Mesodermal cell (in vitro differentiated cells): Measurements from ENCODE around the gene RGS9. TPM values are rescaled to one million over a fixed set of nuclear protein-coding genes. Genes with fewer than 3 reads are reported as not detected.
"Not testable (repeated sequence)": the region's sequence is repeated elsewhere in the genome, so short reads cannot be mapped to it uniquely, and the experiment has no call there.

Experiments used
- H3K27ac ChIP-seq: 2 replicates; pipeline ENCODE4 v1.7.0; 2013; ENCODE audit warnings: mild to moderate bottlenecking, low read depth, low read length, moderate library complexity; ENCODE audit not compliant: severe bottlenecking
- H3K36me3 ChIP-seq: 2 replicates; pipeline ENCODE4 v1.7.1; 2013; ENCODE audit warnings: mild to moderate bottlenecking, low read length, moderate library complexity; ENCODE audit not compliant: control insufficient read depth, insufficient read depth
- H3K4me1 ChIP-seq: one replicate; pipeline ENCODE4 v1.7.1; 2013; ENCODE audit warnings: mild to moderate bottlenecking, low read length; ENCODE audit not compliant: insufficient read depth, control insufficient read depth, poor library complexity, severe bottlenecking
- H3K4me3 ChIP-seq: 2 replicates; pipeline ENCODE4 v1.7.0; 2013; ENCODE audit warnings: low read length, control low read depth, mild to moderate bottlenecking; ENCODE audit not compliant: insufficient read depth, poor library complexity, severe bottlenecking; ENCODE audit errors: extremely low read depth
- H3K9me3 ChIP-seq: 2 replicates; pipeline ENCODE4 v1.7.1; 2013; ENCODE audit warnings: mild to moderate bottlenecking, low read length, moderate library complexity; ENCODE audit not compliant: control insufficient read depth
- WGBS, 2 experiments: methylation state at CpG; one replicate each; pipeline ENCODE4 v1.1.5; 2013; ENCODE audit warnings: missing lambda C conversion rate in 2 of 2; ENCODE audit not compliant: insufficient coverage in 2 of 2; 5-methylcytosine and 5-hydroxymethylcytosine counted together
- polyA plus RNA-seq, 2 experiments: library from polyadenylated mRNA; stranded (reverse); fragments of 50-300 nt; gene quantifications; one replicate each; pipeline ENCODE4 v1.2.3, GENCODE V29; 2013

Gene RGS9
- 11.4 TPM for polyA plus RNA-seq (2013, experiment 1 of 2)
- 13.4 TPM for polyA plus RNA-seq (2013, experiment 2 of 2)

DNA sequence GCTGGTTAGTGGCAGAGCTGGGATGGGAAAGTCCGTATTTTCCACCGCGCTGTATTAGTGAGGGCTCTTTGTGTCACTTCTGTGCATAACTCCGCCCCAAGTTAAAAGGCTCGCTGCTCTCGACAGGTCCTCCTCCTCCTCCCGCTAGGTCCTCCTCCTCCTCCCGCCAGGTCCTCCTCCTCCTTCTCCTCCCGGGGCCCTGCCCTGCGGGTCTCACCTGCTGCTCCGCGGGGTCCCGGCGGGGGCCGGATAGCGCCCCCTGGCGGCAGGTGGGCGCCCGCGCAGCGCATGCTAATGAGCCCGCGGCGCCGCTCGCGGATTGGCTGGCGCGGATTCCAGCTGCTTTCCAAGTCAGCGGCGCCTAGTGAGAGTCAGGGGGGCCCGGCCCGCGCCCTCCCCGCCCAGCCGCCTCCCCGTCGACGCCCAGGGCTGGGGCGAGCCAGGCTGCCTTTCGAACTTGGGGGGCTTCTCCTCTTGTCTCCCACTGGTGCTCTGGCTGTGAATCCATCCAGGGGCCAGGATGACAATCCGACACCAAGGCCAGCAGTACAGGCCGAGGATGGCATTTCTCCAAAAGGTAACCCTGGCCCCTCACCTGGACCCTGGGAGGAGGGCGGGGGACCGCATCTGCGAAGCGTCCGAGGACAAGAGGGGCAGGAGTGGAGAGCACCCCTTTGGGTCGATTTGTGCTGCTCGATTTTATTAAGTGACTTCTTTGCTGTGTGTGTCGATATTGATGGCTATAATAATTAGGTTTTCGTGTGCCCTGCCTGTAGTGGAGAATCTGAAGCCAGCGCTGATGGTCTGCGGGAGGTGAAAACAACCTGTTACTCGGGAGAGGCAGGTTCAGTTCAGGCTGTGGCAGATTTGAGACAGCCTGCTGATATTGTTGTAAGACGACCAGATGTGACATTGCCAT lies at the start of gene RGS9:
Gene RGS9 (plus strand): TSS at position 350 of the 919 bp plus-strand sequence. CDS start 171 bp downstream, at position 521.
- peak within 1 kb of the TSS; percentile 25 for H3K4me3 ChIP-seq
- H3K4me1 ChIP-seq = peaks cover 3% of the 10 kb centered on the region
- no peak within 1 kb of the TSS for H3K27ac ChIP-seq
- no peaks in the 10 kb centered on the region for H3K36me3 ChIP-seq
- 8 to 13% methylated on average over 39 to 49 of the region's 56 CpGs for WGBS, 2 experiments
- no peaks in the 10 kb centered on the region for H3K9me3 ChIP-seq

DNA sequence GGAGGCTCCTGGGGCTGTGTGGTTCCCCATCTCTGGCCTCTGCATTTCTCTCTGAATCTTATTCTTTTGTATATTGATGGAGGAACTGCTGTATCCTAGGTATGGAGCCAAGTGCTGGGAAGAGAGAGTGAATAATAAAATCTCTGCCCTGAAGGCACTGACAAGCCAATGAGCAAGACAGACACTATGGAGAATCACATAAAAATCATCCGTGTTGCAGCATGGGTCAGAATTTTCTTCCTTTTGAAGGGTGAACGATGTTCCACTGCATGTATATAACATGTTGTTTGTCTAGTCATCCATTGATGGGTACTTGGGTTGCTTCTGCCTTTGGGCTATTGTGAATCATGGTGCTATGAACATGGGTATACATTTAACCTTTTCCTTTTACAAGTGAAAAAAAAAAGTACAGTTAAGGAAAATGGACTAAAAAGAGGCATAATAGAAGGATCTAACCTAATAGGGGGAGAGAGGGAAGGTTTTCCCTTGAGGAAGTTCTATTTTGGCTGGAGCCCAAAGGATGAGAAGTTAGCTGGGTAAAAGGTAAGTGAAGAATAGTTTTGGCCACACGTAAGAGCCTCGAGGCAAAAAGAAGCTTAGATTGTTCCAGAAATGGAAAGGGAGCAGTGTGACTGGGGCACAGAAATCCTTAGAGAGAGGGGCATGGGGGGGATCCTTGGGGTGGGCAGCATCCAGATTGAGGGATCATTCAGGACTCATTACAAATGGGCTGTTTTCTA lies 48.4 kb upstream of the RGS9 start:
- H3K36me3 ChIP-seq = no peaks in the 10 kb centered on the region
- H3K4me3 ChIP-seq = no peak overlapping the region
- H3K9me3 ChIP-seq = no peaks in the 10 kb centered on the region
- peaks cover 3% of the 10 kb centered on the region for H3K4me1 ChIP-seq
- WGBS, 2 experiments = 86 to 87% methylated on average over 3 to 4 of the region's 4 CpGs
- H3K27ac ChIP-seq = no peak overlapping the region

GRCh38 chr17:65092262-65092661 lies 44.9 kb upstream of the RGS9 start:
- Histone ChIP-seq H3K9me3 (no peaks in the 10 kb centered on the region), H3K36me3 (no peaks in the 10 kb centered on the region), H3K4me1 (no peaks in the 10 kb centered on the region), H3K4me3 (no peak overlapping the region), H3K27ac (no peak overlapping the region)
- 80 to 83% methylated on average over 2 to 3 of the region's 3 CpGs for WGBS, 2 experiments

GRCh38 chr17:65092721-65093356 lies 44.3 kb upstream of the RGS9 start:
- H3K4me1 ChIP-seq, H3K36me3 ChIP-seq, H3K27ac ChIP-seq, H3K9me3 ChIP-seq, H3K4me3 ChIP-seq: not testable (repeated sequence)
- 88 to 90% methylated on average over 8 to 11 of the region's 15 CpGs for WGBS, 2 experiments

DNA sequence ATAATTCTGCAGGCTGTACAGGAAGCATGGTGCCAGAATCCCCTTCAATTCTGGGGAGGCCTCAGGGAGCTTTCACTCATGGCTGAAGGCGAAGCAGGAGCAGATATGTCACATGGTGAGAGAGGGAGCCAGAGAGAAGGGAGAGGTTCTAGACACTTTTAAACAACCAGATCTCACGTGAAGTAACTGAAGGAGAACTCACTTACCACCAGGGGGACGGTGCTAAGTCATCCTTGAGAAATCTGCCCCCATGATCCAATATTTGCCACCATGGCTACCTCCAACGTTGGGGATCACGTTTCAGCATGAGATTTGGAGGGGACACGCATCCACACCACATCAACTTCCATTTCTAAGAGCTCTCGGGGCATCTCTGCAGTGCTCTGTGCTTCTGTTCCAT lies 43.2 kb upstream of the RGS9 start:
- 79 to 87% methylated on average over 5 of the region's 7 CpGs for WGBS, 2 experiments
- Histone ChIP-seq H3K4me1 (no peaks in the 10 kb centered on the region), H3K27ac (no peak overlapping the region), H3K4me3 (no peak overlapping the region), H3K36me3 (no peaks in the 10 kb centered on the region), H3K9me3 (no peaks in the 10 kb centered on the region)

- H3K9me3 ChIP-seq = no peaks in the 10 kb centered on the region
- no peak overlapping the region for H3K4me3 ChIP-seq
- H3K27ac ChIP-seq = no peak overlapping the region
- WGBS, 2 experiments = no CpG with 5 or more reads among the region's 1 CpG
- H3K36me3 ChIP-seq = no peaks in the 10 kb centered on the region
- no peaks in the 10 kb centered on the region for H3K4me1 ChIP-seq
Measured at GRCh38 chr17:65095465-65095864, 41.7 kb upstream of the RGS9 start.

GRCh38 chr17:65096382-65096781 lies 40.8 kb upstream of the RGS9 start:
- H3K4me1 ChIP-seq, H3K36me3 ChIP-seq, H3K27ac ChIP-seq, H3K9me3 ChIP-seq, H3K4me3 ChIP-seq: not testable (repeated sequence)
- 80 to 100% methylated on average over 1 of the region's 2 CpGs for WGBS, 2 experiments

DNA sequence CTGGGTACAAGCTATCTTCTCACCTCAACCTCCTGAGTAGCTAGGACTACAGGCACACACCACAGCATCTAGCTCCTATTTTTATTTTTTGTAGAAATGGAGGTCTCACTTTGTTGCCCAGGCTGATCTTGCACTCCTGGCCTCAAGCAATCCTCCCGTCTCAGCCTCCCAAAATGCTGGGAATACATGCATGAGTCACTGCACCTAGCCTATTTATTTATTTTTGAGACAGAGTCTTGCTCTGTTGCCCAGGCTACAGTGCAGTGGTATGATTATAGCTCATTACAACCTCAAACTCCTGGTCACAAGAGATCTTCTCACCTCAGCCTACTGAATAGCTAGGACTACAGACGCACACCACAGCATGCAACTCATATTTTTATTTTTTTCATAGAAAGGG lies 40.1 kb upstream of the RGS9 start:
- WGBS, 2 experiments = 86 to 100% methylated on average over 1 of the region's 2 CpGs

GRCh38 chr17:65099475-65099874 lies 37.7 kb upstream of the RGS9 start:
- no peaks in the 10 kb centered on the region for H3K36me3 ChIP-seq
- H3K4me1 ChIP-seq = no peaks in the 10 kb centered on the region
- H3K4me3 ChIP-seq = no peak overlapping the region
- no peak overlapping the region for H3K27ac ChIP-seq
- H3K9me3 ChIP-seq = no peaks in the 10 kb centered on the region

More for the DNA sequence above, 40.1 kb upstream of the RGS9 start:
- Histone ChIP-seq H3K4me3 (no peak overlapping the region), H3K4me1 (no peaks in the 10 kb centered on the region), H3K9me3 (no peaks in the 10 kb centered on the region), H3K36me3 (no peaks in the 10 kb centered on the region), H3K27ac (no peak overlapping the region)

DNA sequence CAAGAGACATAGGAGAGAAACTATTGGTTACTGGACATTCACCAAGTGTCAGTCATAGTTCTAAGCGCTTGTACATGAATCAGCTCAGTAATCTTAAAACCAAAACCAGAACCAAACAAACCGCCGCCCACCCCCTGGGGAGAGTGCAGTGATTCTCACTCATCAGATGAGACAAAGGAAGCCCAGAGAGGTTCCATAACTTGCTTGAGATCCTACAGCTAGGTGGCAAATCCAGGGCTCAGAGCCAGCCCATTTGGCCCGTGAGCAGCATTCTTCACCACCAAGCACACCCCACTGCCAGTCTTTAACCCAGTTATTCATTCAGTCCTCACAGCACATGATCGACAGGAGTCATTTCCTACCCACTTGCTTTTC lies 37.2 kb upstream of the RGS9 start:
- WGBS, 2 experiments = 69 to 84% methylated on average over 2 to 4 of the region's 5 CpGs
- no peaks in the 10 kb centered on the region for H3K9me3 ChIP-seq
- no peaks in the 10 kb centered on the region for H3K4me1 ChIP-seq
- H3K27ac ChIP-seq = no peak overlapping the region
- H3K36me3 ChIP-seq = no peaks in the 10 kb centered on the region
- no peak overlapping the region for H3K4me3 ChIP-seq
